Activated CD4-positive, alpha-beta T cell treated with anti-CD3 and anti-CD28 coated beads, Interleukin-2, Interleukin-6, amounts not matched to agents 100 ng/mL and 50 ng/mL, durations not matched to agents 16 hours and 8 hours (primary cell): ENCODE measurements around the gene NSUN7.

Experiments
- DNase-seq: peaks from one replicate; pipeline ENCODE4 v3.0.0-alpha.2; 2020

The NSUN7 gene

GRCh38 chr4:40848940-40849339 is 99.2 kb downstream of the NSUN7 start:
- DNase-seq: no peak

DNA sequence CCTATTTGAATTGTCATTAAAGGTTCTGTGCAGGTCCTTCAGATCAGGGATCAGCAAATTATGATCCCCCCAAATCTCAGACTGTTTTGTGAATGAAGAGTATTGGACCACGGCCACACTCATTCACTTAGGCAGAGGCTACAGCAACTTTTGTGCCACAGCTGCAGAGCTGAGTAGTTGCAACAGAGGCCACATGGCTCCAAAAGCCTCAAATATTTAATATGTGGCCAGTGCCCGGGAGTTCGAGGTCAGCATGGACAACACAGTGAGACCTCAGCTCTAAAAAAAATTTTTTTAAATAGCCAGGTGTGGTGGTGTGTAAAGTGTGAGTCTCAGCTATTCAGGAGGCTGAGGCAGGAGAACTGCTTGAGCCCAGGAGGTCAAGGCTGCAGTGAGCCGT is 100.7 kb downstream of the NSUN7 start:
- no peak for DNase-seq

DNA sequence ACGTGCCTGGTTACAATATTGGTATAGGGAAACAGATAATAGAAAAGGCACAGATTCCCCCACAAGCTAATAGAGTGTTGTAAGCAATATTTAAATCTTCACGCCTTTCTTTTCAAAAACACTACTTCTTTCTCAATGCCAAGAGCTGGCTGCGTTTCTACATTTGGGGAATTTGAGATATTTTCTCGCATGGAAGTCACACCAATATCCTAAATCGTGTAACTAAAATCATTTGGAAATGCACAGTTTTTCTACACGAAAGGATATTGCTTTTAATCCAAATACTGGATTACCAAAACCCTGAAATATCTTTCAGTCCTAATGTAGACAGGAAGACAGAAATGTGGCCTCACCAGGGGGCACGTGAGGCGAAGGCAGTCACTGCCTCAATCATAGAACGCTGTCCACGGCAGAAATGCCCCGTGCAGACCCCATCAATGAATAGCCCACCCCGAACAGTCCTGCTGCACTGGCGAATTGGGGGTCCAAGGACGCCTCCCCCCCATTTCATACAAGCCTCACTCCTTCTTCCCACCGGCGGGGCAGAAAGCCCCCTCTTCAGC is 106.6 kb downstream of the NSUN7 start:
- no peak for DNase-seq

DNA sequence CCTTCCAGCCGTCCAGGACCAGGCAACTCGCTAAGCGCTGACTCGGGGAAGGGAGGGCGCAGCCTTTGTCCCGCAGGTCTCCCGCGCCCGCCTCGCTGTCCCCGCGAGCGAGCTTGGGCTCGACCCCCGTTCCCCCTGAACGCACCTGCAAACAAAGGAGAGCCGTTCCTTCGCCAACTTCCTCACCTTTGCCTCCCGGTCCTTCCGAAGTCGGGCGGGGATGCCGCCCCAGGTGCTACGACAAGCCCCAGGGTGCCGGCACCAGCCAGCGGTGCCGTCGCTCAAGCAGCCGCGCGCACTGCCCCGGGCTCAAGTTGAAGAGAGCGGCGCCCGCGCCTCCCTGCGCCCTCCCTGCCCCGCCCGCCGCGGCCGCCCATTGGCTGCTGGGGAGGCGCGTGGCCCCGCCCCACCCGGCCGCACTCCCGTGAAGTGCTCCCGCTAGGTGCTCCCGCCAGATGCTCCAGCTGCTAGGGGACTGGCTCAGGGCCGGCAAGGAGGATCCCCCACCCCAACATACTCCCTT is 107.1 kb downstream of the NSUN7 start:
- DNase-seq: peak; percentile 64

GRCh38 chr4:40857956-40858355 is 108.2 kb downstream of the NSUN7 start:
- DNase-seq: no peak

GRCh38 chr4:40858962-40859361 is 109.2 kb downstream of the NSUN7 start:
- DNase-seq: no peak
